Measurements from ENCODE around the gene IMMT.
"Not testable (repeated sequence)": the region's sequence is repeated elsewhere in the genome, so short reads cannot be mapped to it uniquely, and the experiment has no call there.

The IMMT gene

DNA sequence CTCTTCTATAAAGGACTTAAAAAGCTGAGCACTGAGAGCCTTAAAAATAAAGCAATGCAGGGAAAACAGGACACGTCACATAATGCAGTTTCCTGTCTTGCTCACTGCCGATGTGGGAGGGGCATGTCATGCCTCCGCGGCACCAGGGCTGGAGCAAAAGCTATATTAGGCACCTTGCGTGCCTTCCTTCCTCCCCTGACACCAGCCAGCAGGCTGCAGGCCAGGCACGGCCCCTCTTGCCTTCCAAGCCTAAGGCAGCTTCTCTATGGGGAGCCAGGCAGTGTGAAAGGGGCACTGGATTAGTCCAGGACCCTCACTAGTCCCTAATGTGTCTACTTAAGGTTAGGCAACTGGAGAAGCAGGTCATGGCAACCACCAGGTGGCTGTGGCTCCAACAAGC, 30.3 kb upstream of the IMMT start:
- DNase-seq, result peak; percentile 59

DNA sequence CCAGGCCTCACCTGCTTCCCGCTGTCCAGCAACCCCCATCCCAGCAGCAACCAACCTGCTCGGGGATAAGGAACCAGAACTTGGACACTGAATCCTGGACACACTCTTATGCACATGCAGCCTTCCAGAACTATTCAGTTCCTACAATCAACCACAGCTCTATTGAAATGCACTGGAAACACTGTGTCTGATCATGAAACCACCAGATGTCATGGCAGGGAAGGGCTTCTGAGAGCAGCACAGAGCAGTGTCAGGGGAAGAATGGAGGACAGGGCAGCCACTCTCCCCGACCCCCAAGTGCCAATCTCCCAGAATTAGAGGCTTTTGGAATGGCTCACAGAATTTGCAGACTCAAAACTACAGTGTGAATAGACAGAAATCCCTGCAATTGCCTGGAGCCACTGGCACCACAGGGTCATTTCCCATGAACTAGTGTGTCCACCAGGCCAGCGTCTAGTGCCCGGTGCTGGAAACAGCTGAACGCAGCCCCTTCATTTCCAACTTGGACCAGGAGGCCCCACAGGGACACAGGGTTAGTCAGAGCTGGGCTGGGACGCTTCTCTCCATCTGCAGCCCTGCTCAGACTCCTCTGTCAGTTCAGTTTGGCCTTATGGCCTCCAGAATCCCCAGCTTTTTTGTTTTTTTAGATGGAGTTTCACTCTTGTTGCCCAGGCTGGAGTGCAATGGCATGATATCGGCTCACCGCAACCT, 29.5 kb upstream of the IMMT start:
- no peak for DNase-seq

DNA sequence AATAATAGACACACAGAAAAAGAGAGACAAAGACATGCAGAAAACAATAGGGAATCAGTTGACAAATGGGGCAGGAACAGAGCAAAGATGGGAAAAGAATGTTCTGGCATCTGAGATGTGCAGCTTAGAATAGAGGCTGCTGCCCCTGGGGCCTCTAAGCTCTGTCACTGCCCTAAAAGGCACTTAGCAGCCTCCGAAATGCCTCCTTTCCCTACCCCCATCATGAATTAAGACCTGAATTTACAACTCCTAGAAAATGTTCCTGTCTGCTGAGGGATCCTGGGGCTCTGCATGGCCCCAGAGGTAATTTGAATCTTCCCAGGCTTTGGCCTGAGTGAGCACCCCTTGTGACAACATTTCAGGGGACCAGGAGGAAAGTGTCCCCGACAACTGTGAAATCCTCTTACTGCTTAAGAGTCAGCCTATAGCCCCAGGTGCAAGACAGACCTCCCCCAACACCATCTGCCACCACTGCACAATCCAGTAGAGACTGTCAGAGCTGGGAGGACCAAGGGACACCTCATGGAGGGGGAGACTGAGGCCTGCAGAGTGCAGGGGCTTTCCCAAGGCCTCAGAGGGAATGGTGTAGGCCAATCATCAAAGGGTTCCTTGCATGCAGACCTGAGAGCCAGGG, 28.8 kb upstream of the IMMT start:
- no peak for DNase-seq

DNA sequence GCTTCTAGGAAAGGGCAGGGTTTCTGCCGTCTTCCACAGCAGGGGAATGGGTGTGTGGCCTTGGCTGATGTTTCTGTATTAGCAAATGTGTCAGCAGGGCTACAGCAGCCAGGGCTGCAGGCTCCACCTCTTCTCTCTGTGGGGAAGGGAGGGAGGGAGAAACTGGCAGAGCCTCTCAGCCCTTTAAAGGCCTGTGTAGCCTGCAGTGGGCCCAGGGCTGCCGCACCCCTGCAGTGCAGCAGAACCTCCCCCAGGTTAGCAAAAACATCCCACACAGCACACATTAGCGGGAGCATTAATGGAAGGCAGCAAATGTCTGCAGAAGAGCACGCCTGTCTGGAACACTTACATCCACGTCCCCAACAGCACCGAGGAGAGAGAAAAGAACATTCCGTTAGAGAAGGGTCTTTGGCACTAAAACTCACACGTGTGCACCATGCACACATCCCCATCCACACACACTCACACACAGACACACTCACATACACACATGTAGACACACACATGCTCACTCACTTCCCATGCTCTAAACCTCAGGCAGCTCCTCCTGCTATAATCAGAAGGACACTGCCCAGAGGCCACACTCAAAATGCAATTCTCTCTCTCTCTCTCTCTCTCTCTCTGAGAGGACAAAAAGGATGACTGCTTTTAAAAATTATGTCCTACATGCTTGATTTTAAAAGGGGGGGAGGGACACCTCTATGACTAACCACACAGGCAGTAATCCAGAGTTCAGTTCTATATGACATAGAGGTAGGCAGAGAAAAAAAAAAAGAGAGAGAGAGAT, 28.1 kb upstream of the IMMT start:
- no peak for DNase-seq

DNA sequence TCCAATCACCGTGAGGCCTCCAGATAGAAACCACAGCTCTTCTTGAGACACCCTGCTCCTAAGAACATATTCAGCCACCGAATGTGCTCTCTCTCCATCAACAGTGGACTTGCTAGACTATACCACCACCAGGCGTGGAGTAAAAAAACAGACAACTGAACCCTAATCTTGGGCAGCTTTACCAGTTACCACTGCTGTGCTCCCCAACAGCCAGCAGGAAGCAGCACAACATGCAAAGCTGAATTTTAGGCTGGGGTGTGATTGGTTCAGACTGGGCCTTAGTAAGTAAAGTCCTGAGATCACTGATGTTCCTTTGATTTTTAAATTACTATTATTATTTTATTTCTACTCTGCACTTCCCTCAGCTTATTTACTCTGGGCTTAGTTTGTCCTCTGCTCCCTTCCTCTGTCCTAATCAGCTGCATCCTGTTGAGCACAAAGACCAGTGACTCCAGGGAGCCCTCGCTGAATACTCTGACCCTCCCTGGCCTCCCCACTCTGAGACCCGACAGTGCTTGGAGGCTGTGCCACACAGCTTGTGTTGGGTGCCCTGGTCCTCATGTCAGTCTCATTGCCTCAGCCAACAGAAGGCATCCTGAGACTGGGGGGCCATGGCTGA, 25.9 kb upstream of the IMMT start:
- peak; percentile 72 for DNase-seq

DNA sequence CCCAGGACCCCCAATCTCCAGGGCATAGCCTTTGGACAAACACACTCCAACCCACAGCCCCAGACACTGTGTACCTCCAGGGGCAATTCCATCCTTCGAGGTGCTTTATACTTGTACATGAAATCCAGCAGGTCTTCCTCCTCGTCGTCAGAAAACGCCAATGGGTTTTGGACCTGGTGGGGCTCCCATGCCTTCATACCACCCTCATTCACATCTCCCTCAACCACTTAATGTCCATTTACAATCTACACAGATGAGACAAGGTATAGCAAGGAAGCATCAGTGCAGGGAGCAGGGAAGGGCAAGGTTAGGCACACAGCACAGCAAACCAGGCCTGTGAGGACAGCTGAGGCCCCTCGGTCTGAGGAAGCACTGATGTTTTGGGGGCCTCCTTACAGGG, 24.6 kb upstream of the IMMT start:
- no peak for DNase-seq

DNA sequence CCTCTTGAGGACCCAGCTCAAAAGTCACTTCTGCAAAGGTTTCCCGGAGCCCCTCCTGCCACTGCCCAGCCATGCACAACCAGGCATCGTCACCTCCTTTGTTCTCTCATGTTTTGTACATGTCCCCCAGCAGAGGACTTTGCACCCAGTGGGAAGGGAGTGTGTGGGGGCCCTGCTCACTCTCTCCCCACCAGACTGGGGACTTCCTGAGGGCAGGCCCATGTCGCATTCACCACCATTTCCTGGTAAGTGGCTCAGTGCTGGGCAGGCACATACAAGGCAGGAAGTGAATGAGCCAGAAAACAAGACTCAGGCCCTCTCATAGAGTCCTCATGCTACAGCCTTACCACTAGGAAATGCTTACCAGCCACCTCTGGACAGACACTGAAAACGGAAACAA, 22.9 kb upstream of the IMMT start:
- DNase-seq, result no peak

DNA sequence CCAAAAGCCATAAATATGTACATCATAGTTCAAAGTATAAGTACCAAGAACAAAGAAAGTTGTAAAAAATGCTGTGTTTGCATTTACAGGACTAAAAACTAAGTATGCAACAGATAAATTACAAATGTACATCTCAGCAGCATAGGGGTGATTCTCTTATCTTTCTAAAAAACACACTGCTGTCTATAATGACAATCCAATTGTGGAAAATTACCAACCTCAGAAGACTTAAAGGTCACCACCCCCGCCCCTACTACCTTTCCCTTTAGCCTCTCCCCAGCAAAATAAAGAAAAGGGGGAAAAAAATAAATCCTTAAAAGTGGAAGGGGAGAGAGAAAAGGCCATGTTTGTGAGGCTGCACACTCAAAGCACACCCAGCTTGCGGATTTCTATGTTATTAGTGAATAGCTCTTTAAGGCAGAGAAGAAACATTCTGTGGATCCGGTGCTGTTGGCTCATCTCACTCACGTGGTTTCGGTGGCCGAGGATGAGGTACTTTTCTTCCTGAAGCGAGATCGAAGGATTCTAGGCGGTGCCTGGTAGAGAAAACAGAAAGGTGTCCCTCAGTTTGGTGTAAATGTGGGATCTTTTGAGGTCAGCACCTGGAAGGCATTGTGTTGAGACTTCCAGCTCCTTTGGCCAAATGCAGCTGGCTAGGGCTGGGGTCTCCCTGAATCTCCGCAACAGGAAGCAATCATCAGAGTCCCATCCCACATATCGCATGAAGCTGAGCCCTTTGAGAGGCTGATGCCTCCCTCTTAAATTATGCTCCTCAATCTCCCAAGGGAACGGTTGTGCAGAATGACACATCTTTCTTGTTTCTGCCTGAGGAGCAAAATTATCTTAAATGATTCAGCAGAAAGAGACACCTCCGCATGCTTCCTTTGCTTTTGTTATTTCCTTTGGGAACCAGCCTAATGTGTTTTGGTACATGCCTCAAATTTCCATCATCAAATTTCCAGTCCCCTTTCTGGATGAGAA, 21.6 kb upstream of the IMMT start:
- no peak for DNase-seq

DNA sequence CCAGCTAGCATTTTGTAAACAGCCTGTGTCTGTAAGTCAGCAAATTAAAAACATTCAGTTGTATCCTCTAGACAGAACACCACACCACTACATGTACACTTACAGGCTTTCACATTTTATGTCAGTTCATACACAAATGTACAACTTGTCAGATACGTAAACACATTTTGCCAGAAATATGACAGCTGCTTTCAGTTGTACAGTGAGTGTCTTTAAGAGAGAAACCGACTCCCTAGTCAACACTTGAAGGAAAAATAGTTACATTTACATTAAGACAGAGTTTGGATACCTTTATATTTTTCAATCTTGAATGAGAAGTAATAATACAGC, 19.2 kb upstream of the IMMT start:
- DNase-seq, result no peak

DNA sequence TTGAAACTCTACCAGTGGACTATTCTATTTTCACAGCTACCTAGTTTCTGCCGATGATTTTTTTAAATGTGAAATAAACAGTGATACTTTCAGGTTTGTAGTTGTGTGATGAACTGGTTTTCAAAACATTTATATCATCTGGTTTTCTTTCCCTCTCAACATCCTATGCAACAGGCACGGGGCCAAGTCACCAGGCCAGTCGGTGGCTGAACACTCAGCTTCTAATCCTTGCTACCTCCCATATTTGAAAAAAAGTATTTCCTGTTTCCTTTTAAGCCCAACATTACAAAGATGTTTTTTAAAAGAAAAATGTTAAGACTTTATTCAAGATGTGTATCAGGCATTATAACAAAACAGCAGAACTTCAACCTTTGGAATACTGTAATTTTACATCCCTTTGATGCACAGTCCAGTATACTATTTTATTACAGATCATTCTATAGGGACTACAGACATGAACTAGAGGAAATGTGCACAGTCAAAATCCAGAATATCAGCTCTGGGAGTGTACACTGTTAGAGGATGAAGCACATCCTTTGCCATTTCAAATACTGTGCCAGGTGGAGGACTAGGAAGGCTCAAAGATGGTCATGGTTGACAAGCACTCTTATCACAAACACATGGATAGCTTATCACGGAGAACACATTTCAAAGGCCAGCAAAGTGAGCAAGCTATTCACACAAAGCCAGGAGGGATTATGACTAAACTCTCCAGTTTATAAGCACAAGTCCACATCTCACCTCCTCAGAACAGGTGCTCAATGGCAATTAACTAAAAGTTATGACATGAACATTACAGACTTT, 18.6 kb upstream of the IMMT start:
- DNase-seq, result no peak

DNA sequence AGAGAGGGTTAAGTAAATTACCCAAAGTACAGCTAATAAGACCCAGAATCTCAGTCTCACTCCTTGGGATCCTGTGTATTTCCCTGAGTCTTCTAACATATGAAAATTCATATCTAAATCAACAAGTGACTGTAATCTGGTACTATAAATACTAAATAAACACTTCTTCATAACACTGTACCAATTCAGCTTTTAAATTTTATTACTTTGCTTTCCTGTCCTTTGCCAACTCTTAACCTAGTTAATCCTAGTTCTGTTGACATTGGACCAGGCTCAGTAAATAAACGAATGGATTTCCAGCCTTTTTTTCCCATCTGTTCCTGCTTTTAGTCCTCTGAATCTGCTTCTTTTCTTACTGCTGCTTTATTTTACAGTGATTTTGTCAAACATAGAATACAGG, 17.8 kb upstream of the IMMT start:
- no peak for DNase-seq

DNA sequence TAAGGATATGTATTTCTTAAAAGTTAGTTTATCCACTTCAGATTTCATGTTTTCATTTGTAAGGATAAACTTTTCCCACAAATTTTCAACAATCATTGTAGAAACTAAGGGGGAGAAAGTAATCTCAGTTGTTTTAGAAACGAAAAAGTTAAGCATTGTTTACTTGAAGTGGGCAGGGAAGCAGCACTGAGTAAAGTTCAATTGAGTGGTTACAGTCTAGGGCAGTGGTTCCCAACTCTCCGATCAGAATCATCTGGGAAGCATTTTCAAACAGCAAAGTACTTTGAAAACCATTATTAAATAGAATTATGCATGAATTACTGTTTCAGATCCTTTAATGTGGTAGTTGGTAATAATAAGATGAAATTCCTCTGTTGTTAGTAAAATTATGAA, 16.5 kb upstream of the IMMT start:
- DNase-seq, result no peak

DNA sequence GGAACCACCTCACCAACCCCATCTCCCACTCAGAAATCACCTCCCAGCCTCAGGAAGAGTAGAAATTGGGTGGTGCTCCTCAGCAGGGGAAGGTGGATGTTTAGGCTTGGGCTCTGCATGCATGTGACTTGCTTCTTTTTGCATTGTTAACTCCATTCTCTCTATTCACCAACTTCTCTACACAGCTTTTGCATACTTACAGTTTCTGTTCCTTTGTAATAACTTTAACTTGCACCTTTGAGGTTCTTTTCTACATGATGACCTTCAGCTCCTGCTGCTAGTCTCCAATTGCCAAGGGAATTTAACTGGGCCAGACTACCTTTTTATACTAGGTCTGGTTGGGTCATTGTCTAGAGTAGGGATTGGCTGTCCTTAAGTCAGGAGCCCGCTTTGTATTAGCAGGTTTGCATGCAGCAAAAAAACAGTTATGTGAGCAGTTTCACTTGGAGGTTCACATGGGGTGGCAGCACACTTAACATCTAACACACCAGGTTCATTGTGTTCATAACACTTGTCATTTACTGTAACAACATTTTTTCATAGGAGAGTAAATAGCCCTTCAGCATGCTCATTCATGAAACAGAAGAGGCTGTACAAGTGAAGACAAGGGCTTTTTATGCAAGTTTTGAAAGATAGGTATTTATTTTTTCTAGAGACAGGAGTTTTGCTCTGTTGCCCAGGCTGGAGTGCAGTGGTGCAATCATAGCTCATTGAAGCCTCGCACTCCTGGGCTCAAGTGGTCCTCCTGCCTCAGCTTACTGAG, 16.0 kb upstream of the IMMT start:
- no peak for DNase-seq

DNA sequence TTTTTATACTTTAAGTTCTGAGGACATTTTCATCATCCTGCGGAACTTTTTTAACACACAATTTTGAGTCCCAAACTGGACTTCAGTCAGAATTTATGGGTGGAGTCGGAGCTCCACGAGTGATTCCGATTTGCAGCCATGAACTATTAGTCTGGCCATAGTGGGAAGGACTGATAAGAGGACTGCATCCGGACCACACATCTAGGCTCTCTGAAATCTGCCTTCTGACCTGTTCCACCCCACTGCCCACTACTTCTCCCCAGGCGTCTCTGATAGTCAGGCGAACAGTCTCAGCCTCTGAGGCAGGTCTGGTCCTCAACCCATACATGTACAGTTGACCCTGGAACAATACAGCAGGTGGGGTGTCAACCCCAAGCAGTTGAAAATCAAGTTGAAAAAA, 9.2 kb upstream of the IMMT start:
- DNase-seq, result no peak

DNA sequence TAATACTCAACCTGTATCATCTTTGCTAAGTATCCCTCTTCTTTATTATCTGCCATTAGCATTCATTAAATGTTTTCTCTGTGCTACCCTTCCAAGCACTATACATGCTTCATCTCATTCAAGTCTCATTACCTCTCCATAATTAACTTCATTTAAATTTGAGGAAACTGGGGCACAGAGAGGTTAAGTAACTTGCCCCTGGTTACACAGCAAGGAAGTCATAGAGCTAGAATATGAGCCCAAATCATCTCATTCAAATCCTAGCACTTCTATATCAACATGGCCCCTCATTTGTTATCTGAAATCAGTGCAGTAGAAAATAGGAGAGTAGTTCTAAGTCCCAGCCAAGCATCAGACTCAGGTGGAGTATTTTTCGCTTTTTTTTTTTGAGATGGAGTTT, 8.4 kb upstream of the IMMT start:
- no peak for DNase-seq

DNA sequence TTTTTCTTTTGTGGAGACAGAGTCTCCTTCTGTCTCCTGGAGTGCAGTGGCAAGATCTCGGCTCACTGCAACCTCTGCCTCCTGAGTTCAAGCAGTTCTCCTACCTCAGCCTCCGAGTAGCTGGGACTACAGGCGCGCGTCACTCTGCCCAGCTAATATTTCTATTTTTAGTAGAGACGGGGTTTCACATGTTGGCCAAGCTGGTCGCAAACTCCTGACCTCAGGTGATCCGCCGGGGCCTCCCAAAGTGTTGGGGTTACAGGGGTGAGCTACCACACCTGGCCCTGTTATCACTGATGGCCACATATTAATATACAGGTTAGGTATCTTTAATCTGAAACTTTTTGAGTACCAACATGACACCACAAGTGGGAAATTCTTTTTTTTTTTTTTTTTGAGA, 7.4 kb upstream of the IMMT start:
- DNase-seq, result no peak

DNA sequence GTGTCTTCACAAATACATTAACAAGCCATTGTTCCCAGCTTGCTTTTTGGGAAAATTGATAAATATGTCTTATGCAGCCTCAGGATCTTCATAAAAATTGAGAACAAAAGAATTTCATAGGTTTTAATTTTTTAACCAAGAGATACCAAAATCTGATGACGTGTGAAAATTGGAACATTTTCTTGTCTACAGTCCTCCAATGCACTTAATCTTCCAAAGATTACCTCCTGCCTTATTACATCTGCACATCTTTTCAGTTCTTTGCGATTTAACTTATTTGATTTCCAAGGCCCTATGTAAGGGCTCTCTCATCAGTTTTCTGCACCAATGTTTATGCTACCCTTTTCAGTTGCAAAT, 7.1 kb upstream of the IMMT start:
- DNase-seq, result no peak

DNA sequence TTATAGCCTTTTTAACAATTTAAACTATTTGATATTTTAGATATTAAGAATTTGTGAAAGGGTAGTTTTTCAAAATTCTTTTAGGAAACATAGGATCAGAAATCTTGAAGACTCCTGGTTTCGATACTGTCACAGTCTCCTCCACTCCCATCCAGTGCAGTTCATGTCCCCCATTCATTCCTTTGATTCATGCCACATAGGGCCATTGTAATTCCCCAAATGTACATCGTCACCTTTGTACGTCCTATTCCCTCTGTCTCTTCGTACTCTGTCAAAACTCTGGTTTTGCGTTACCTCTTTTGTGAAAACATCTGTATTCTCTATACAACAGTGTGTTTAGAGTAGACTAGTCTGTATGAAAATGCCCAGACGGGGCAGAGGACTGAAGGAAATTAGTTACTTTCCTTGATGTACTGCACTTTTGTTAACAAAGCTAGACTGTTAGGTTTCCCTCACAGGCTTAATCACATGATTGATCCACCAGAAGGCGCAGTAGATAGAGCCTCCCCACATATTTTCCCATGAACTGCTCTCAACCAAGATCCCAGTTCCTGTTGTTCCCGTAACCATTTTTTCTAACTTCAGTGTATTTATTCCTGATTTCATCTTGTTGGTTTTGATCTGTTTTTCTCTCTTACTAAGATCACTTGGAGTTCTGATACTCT, 6.5 kb upstream of the IMMT start:
- DNase-seq, result no peak

DNA sequence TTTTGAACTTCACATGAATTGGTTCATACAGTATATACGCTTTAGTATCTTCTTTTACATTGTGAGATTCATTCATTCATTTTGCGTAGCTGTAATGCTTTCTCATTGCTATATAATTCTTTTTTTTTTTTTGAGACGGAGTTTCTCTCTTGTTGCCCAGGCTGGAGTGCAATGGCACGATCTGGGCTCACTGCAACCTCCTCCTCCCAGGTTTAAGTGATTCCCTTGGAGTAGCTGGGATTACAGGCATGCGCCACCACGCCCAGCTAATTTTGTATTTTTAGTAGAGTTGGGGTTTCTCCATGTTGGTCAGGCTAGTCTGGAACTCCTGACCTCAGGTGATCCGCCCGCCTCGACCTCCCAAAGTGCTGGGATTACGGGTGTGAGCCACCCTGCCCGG, 5.3 kb upstream of the IMMT start:
- not testable (repeated sequence) for DNase-seq

DNA sequence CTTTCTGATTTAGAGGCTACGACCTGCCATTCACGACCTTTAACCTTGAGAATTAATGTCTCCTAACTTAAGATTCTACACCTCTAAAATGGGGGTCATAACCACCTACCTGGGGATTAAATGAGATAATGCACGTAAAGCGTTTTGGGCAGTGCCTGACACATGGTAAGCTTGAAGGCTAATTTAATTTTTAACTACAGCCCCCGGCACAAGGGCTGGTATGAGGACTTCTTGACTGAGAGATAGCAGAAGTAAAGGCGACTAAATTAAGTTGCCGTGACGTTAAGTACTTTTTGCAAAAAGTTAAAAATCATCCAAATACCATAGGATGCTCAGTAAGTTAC, 4.5 kb upstream of the IMMT start:
- no peak for DNase-seq
